GM18951 (cell line): ENCODE data around the gene ENTHD1.

Experiments
- POLR2A ChIP-seq: IDR thresholded peaks from 4 replicates; pipeline ENCODE4 v1.6.1; 2011; ENCODE audit warnings: mild to moderate bottlenecking; ENCODE audit not compliant: insufficient read length, insufficient read depth; ENCODE audit errors: extremely low read depth
- in situ Hi-C: fragments of 300-500 bp; cut with MboI; formaldehyde crosslinking; loops from one replicate; pipeline ENCODE4 v1.12.0; 2022; ENCODE audit warnings: low sequenced_read_pairs, mixed read lengths, inconsistent platforms; ENCODE audit not compliant: unreplicated experiment

Gene ENTHD1

DNA sequence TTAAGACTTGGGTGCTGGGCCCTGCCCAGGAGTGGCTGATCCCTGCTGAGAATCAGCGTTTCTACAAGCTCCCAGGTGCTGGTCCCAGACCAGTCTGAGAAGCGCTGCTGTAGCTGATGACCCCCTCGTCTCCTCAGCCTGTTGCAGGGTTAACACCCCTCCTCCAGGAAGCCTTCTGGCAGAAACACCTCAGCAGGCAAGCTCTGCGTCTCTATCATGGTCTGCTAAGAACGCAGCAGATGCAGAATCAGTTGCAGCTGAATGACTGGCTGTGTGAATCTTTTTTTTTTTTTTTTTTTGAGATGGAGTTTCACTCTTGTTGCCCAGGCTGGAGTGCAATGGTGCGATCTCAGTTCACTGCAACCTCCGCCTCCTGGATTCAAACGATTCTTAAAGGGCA is 190.5 kb downstream of the ENTHD1 start:
- in situ Hi-C loops = no loop called here
- no peak for TF ChIP-seq POLR2A

DNA sequence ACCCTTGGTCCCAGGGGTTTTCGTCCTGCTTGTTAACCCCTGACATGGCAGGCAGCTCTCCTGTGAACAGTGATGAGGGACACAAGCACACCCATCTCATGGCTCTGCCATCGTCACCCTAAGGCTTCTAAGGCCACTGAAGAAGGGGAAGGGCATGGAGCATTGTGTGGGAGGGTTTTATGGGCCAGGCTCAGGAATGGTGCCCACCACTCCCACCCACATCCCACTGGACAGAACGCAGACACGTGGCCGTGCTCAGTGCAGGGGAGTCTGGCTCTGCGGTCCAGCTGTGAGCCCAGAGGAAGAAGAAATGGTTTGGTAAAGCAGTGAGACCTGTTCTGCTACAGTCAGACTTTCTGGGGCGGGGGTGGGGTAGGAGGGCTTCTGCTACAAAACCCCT is 193.0 kb downstream of the ENTHD1 start:
- in situ Hi-C loops = no loop called here
- TF ChIP-seq POLR2A = no peak

DNA sequence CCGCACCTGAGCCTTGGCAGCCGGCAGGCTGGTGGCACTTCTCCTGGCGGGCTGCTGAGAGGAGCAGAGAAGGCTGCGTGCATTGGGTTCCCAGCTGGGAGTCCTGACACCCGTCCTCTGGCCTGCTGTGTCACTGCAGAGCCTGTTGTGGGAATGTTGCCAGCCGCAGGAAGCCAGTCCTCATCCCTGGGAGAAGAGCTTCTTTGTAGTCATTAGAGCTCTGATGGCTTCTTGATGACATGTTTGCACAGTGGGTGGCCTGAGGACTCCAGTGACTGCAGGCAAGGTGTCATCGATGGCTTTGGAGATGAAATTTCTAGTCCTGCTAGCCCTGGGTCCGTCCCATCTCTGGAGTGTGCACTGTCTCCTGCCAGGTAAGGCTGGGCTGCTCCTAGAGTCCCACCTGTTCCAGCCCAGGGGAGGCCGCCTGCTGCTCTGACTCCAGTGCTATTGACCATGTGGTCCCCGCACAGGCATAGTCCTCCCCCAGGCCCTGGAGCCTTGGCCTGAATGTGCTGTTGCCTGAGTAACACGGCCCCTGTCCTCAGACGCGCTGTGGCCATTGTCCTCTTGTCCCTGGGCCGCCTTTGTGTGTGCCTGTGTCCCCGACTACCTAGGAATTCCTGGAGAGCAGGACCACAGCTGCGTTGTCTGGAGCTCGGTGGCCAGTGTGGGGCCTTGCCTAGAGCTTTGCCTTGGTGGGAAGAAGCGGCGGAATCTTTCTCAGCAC is 193.8 kb downstream of the ENTHD1 start:
- TF ChIP-seq POLR2A = no peak
- in situ Hi-C loops = no loop called here

DNA sequence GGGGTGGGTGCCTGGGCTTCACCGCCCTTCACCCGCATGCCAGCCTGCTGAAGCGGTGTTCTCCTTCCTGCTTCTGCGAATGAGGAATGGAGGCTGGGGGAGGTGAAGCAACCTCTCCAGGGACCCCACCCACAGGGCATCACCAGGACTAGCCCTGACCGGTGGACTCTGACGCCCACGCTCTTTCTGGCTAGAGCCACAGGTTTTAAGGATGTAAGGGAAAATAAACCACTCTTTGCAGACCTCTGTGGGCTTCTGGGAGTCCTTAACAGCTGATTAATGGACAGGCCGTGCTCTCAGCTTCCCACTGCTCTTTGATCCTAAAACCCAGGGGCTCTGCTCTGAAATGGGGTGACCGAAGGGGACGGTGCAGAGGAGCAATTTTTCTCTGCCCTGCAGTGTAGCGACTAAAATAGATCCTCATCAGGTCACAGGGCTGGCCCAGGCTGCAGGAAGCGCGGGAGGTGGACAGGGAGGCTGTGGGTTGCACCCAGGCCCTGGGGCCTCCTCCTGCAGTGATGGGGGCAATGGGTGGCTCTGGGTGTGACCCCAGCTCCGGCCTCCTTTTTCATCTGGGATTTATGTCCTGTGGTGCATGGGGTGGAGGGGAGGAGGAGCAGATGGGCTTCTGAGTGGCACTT is 195.7 kb downstream of the ENTHD1 start:
- in situ Hi-C loops = no loop called here
- TF ChIP-seq POLR2A = no peak

DNA sequence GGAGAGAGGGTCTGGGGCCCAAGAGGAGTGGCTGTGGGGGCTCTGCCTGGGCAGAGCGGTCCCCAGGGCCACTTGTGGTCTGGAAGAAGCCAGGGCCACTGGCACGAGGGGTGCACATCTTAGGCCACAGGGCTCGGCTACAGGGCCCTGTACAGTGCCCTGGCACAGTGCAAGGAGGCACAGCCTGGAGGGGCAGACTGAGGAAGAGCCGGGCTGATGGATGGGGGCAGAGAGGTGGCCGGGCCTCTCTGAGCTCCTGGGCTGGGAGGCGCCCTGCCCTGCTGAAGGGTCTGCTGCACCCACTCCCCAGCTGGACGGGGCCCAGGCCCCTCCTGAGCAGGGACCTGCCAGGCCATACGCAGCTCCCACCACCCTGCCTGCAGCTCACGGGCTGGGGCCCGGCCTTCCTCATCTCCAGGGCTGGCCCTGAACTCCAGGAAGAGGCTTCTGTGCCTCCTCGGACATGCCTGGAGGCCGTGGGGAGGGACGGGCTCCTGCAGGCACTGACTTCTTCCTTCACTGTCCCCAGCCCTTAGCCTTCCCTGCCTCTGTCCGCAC is 199.5 kb downstream of the ENTHD1 start:
- in situ Hi-C loops = no loop called here
- no peak for TF ChIP-seq POLR2A
